Kidney epithelial cell (primary cell): ENCODE results near the gene CAPZA1. TPM values are rescaled to one million over a fixed set of nuclear protein-coding genes. Genes with fewer than 3 reads are reported as not detected.

ENCODE experiments used
- DNase-seq: peaks from one replicate; pipeline ENCODE4 v3.0.0-alpha.2; 2010; ENCODE audit warnings: low read depth
- H3K27me3 ChIP-seq: 2 replicates; pipeline ENCODE4 v1.6.0; 2011; ENCODE audit warnings: low read length; ENCODE audit not compliant: control insufficient read depth, insufficient read depth
- H3K36me3 ChIP-seq: 2 replicates; pipeline ENCODE4 v1.5.1; 2011; ENCODE audit warnings: low read length; ENCODE audit not compliant: control insufficient read depth, insufficient read depth
- H3K4me3 ChIP-seq: 2 replicates; pipeline ENCODE4 v1.5.1; 2011; ENCODE audit warnings: low read depth, mild to moderate bottlenecking, control low read depth, low read length
- CTCF ChIP-seq: IDR thresholded peaks from 2 replicates; pipeline ENCODE4 v1.5.1; 2011; ENCODE audit warnings: mild to moderate bottlenecking, moderate library complexity, low read length, control low read depth, inconsistent platforms; ENCODE audit not compliant: insufficient read depth, poor library complexity, severe bottlenecking
- total RNA-seq: library from RNA; depleted of rRNA; stranded (reverse); fragments of >200 nt; gene quantifications from 2 replicates; pipeline ENCODE4 v1.2.3, GENCODE V29; 2015

The CAPZA1 gene
- total RNA-seq, 1 donor from 2014 or later = 193 TPM

- Histone ChIP-seq H3K27me3 (no peaks in the 10 kb centered on the region), H3K36me3 (peaks cover 5% of the 10 kb centered on the region), H3K4me3 (no peak overlapping the region)
- no peak for DNase-seq
- TF ChIP-seq CTCF = no peak
Measured at GRCh38 chr1:112702067-112702395, 82.4 kb downstream of the CAPZA1 start.

- no peak for TF ChIP-seq CTCF
- Histone ChIP-seq H3K36me3 (peaks cover 5% of the 10 kb centered on the region), H3K4me3 (no peak overlapping the region), H3K27me3 (no peaks in the 10 kb centered on the region)
- DNase-seq = no peak
Measured at GRCh38 chr1:112702420-112703261, 83.0 kb downstream of the CAPZA1 start.

DNA sequence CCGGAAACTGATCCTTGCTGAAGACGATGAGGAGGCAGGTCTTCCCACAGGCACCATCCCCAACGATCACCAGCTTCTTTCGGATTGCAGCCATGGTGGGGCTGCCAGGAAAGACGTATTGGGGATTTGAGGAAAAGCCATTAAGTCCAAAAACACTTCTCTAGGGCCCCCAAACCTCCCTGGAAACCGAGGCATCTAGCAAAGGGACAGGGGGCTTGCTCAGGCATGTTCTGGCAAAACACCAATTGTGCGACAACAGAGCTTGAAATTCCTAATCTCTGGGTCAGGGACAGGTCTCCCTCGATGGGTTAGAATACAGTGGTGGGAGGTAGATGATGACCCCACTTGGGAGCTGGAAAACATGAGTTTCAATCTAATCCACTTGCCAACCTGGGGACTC, 84.1 kb downstream of the CAPZA1 start:
- H3K4me3 ChIP-seq = no peak overlapping the region
- TF ChIP-seq CTCF = no peak
- H3K36me3 ChIP-seq = peaks cover 5% of the 10 kb centered on the region
- no peak for DNase-seq
- H3K27me3 ChIP-seq = no peaks in the 10 kb centered on the region

- TF ChIP-seq CTCF = no peak
- Histone ChIP-seq H3K27me3 (no peaks in the 10 kb centered on the region), H3K36me3 (peaks cover 5% of the 10 kb centered on the region), H3K4me3 (peak overlapping the region; percentile 26)
- DNase-seq = no peak
Measured at GRCh38 chr1:112704391-112704933, 84.8 kb downstream of the CAPZA1 start.

DNA sequence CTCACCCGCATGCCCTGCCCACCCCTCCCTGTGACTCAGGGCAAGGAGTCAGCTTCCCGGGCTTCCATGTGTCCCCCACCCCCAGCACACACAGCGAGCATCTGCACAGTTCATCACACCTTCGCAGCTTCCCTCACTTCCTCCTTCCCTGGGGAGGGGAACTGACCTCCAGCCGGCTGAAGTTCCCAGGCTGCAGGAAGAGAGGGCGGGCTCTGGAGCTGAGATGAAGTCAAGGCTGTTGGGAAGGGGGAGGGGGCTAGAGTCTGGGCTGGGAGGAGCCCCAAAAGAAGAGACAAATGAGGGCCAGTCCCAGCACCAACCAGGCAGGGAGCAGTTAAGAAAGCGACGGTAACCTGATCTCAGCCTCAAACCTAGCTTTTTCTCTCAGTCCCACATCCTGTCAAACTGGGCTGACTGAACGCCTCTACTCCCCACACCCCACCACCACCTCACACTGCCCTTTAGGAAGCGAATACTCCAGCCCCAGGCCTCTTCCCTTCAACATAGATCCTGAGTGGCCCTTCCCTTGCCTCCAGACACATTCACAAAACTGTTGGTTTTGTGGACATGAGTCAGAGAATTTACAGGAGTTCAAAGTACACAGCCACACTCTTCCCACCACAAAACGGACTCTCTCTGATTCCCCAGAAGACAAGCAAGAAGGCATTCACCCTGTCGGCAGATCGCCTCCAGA, 85.4 kb downstream of the CAPZA1 start:
- H3K27me3 ChIP-seq = no peaks in the 10 kb centered on the region
- H3K4me3 ChIP-seq = peak overlapping the region; percentile 70
- DNase-seq = peak; percentile 93
- no peak for TF ChIP-seq CTCF
- H3K36me3 ChIP-seq = peaks cover 5% of the 10 kb centered on the region
